ENCODE data around the gene P2RY6. TPM values are rescaled to one million over a fixed set of nuclear protein-coding genes. Genes with fewer than 3 reads are reported as not detected.

Gene P2RY6
- total RNA-seq, 4 donors from 2014 or later: 0.46 to 0.81 TPM; not detected in 2

DNA sequence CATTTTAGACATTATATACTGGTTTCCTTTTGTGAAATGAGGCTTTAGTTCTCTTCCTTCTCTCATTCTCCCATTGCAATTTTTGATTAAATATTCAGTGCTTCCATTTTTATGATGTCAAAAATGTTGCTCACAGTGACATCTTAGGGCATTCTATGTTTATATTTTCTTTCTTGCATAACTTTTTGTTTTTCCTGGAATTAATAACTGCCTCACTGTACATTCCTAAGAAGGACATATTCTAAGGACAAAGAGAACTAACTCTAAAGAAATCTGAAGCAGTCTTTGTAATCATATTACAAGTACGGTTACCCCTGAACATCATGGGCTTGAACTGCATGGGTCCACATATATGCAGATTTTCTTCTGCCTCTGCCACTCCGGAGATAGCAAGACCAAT lies 25.8 kb upstream of the P2RY6 start:
- WGBS, 2 donors: 89 to 90% methylated on average over 2 of the region's 2 CpGs
- intact Hi-C loops (cut with DNase I; ENCODE audit: low total_unique reads): no loop called here
- TF ChIP-seq POLR2A (IDR thresholded peaks at IDR 0.05): no peak
- TF ChIP-seq, protein P1, sequence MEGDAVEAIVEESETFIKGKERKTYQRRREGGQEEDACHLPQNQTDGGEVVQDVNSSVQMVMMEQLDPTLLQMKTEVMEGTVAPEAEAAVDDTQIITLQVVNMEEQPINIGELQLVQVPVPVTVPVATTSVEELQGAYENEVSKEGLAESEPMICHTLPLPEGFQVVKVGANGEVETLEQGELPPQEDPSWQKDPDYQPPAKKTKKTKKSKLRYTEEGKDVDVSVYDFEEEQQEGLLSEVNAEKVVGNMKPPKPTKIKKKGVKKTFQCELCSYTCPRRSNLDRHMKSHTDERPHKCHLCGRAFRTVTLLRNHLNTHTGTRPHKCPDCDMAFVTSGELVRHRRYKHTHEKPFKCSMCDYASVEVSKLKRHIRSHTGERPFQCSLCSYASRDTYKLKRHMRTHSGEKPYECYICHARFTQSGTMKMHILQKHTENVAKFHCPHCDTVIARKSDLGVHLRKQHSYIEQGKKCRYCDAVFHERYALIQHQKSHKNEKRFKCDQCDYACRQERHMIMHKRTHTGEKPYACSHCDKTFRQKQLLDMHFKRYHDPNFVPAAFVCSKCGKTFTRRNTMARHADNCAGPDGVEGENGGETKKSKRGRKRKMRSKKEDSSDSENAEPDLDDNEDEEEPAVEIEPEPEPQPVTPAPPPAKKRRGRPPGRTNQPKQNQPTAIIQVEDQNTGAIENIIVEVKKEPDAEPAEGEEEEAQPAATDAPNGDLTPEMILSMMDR (IDR thresholded peaks at IDR 0.05): no peak
- DNase-seq (ENCODE audit: low spot score in 2 of 2): no peak
- H3K4me3 ChIP-seq (ENCODE audit: low read depth, poor library complexity, severe bottlenecking): no peak overlapping the region

DNA sequence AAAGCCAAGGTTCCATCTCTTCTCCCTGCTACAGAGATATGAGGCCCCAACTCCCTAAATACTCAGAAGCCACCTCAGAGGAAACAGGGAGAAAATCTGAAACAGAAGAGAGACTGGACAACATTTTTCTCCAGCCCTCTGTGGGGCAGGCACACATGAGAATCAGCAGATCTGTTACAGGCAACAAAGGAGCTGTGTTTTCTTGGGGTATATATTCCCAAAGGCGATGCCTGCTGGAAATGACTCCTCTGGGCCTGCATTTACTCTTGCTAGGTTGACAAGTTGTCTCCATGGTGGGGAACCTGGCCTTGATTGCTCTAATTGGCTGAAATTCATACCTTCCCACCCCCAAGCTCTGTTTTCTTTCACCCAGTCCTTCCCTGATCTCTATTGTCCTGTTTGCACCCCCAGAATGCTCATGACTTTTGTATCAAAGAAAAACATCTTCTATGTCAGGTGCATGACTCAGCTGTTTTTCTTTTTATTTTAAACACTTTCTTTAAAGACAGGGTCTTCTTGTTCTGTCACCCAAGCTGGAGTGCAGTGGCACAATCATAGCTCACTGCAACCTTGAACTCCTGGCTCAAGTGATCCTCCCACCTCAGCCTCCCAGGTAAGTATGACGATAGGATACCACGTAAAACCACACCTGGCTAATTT lies 23.5 kb upstream of the P2RY6 start:
- 93% methylated on average over 3 of the region's 3 CpGs for WGBS, 2 donors
- intact Hi-C loops (cut with DNase I; ENCODE audit: low total_unique reads): no loop called here
- no peak overlapping the region for H3K4me3 ChIP-seq (ENCODE audit: low read depth, poor library complexity, severe bottlenecking)
- DNase-seq (ENCODE audit: low spot score in 2 of 2): no peak
- TF ChIP-seq POLR2A (IDR thresholded peaks at IDR 0.05): no peak
- TF ChIP-seq, protein P1 (IDR thresholded peaks at IDR 0.05): no peak

DNA sequence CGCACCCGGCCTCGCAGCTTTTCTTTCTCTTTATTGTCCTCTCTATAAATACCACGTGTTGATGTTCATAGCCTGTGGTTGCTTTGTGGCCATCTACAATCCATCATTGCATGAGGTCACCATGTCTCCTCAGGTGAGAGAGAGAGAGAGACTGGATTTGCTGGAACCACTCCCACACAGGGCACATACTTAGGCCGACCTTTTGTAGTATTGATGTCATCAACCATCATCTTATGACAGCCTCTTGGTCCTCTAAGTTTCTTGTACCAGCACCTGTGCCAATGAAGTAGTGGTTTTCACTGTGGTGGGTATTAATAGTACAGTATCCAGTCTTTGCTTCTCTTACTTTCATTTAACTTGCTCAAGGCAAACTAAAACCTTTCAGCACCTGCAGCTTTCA lies 22.8 kb upstream of the P2RY6 start:
- no peak for DNase-seq (ENCODE audit: low spot score in 2 of 2)
- H3K4me3 ChIP-seq (ENCODE audit: low read depth, poor library complexity, severe bottlenecking): no peak overlapping the region
- intact Hi-C loops (cut with DNase I; ENCODE audit: low total_unique reads): no loop called here
- WGBS, 2 donors: 79 to 86% methylated on average over 5 of the region's 5 CpGs
- TF ChIP-seq, protein P1 (IDR thresholded peaks at IDR 0.05): no peak
- TF ChIP-seq POLR2A (IDR thresholded peaks at IDR 0.05): no peak

DNA sequence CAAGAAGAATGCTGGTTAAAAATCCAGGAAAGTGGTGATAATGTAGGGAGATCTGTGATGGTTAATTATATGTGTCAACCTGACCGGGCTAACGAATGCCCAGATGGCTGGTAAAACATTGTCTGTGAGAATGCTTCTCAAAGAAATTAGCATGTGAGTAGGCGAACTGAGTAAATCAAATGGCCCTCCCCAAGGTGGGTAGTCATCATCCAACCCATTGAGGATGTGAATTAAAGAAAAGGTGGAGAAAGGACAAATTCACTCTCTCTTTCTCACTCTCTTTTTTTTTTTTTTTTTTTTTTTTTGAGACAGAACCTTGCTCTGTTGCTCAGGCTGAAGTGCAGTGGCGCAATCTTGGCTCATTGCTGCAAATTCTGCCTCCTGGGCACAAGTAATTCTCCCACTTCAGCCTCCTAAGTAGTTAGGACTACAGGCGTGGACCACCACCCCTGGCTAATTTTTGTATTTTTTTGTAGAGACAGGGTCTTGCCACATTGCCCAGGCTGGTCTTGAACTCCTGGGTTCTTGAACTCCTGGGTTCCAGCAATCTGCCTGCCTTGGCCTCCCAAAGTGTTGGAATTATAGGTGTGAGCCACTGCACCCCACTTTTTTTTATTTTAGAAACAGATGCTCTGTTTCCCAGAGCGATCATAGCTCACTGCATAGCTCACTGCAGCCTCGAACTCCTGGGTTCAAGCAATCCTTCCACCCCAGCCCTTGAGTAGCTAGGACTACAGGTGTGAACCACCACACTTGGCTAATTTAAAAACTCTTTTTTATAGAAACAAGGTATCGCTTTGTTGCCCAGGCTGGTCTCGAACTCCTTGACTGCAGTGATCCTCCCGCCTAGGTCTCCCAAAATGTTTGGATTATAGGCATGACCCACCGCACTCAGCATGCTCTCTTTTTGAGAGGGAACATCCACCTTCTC lies 22.0 kb upstream of the P2RY6 start:
- no peak overlapping the region for H3K4me3 ChIP-seq (ENCODE audit: low read depth, poor library complexity, severe bottlenecking)
- DNase-seq (ENCODE audit: low spot score in 2 of 2): peak in 1 of 2 donors; percentile 57
- TF ChIP-seq, protein P1 (IDR thresholded peaks at IDR 0.05): no peak
- TF ChIP-seq POLR2A (IDR thresholded peaks at IDR 0.05): no peak
- 92 to 96% methylated on average over 11 of the region's 11 CpGs for WGBS, 2 donors
- intact Hi-C loops (cut with DNase I; ENCODE audit: low total_unique reads): no loop called here

DNA sequence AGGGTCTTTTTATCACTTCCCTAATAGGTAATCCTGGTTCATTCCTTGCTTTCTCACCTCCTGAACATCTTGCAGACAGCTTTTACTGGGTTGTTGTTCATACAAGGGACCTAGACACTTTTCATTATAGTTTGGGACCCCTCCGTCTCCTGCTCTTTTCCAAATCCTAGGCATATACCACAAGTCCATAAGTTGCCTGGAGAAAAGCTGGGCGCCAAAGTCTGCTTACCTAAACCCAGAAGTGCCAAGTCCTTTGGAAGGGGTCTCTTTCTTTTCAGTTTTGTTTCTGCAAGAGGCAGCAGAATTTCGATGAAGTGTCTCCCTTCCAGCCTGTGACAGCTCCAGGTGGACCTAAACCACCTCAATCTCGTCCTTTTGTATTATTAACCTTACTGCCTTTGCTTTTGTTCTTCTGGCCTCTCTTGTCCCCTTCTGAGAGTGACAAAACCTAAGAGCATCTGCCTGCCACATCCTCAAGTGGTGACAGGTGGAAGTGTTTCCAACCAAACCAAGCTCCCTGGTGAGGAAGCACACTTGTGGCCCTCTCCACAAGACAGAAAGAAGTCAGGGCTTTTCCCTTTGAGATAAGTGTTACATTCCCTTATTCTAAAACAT lies 19.5 kb upstream of the P2RY6 start:
- DNase-seq (ENCODE audit: low spot score in 2 of 2): peak in 1 of 2 donors; percentile 32
- intact Hi-C loops (cut with DNase I; ENCODE audit: low total_unique reads): no loop called here
- H3K4me3 ChIP-seq (ENCODE audit: low read depth, poor library complexity, severe bottlenecking): no peak overlapping the region
- no peak for TF ChIP-seq POLR2A (IDR thresholded peaks at IDR 0.05)
- TF ChIP-seq, protein P1 (IDR thresholded peaks at IDR 0.05): no peak
- 86 to 87% methylated on average over 4 of the region's 4 CpGs for WGBS, 2 donors

Data from lower leg skin (tissue), 4 donors.